ENCODE measurements around the gene ZNF8.

ZNF8 gene

DNA sequence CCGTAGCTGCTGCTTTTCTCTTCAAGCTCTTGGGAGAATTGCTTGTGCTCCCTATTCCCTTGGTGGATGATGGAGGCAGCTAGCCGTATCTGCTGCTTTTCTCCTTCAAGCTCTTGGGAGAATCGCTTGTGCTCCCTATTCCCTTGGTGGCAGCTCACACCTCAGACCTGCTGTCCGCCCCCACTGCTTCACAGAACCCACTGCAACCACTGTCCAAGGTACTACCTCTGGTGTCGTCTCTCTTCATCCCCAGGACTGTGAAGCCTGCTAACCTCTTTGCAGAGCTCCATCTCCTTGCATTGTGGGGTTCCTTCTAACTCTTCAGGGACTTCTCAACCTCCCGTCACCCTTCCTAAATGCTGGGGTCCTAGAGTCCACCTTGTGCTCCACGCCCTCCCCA lies 21.9 kb downstream of the ZNF8 start:
- no peak for DNase-seq

DNA sequence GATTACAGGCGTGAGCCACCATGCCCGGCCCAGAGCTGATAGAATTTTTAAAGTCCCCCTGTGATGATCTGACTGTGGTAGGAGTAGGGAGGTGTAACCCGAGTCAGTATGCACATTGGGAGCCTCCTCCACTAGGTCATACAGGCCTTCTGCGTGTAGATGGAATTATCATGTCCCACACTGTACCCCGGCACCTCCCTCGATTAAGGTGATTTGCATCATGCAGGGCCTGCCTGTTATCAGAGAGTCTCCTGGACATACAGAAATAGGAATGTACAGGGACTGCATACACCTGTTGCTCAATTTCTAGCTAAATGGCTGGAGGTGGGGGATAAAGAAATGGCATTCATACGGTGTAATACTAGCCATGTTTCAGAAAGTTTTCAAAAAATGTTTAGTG lies 25.5 kb downstream of the ZNF8 start:
- no peak for DNase-seq

DNA sequence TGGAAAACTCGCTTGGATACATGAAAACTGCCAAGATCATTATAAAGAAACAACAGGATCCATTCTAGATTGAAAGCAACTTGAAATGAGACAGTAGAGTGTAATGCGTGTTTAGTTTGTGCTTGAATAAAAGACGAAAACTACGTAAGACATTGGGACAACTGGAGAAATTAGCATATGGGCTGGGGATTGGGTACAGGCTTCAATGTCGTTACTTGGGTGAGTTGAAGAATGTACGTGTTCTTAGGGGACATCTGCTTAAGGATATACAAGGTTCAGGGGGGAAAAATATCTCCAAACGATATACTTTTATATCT lies 26.0 kb downstream of the ZNF8 start:
- DNase-seq, result no peak

DNA sequence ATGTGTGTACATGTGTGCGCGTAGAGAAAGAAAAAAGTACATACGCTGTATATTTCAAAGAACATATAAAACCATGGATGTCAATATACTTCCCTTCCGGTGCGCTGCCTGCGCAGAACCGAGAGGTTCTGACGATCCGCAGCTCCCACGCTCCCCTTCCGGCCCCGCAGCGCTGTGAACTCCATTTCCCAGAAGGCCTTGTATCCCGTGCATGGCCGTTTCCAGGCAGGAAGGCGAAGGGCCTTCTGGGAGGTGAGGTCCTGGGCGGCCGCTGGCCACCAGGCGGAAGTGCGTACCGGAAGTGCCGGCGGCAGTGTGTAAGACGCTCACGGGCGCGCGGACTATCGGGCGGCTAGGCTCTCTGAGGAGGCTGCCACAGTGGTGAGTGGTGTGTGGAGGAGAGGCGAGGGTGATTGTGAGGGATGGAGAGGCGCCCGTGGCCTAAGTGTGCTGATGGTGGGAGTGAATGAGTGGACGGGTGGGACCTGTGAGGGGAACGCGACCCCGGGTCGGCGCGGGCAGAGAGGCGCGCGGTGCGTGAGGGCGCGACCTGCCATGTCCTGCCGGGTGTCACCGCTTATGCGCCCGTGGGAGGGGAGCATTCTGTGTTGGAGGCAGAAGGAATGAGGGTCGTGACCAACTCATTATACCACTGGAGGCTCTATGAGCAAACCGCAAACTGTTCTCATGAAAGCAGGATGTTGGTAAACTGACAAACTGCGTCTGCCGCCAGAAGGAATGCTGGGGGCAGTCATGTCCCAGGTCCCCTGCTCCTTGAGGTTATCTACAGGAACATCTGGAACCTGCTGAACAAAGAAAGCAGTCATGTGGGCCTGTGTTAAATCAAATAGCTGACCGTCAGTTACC lies 26.5 kb downstream of the ZNF8 start, which contains the start of gene ERVK3-1:
TSS of gene ERVK3-1 (plus strand) at position 313 of the 867 bp plus-strand sequence. CDS start 6,792 bp downstream, outside the sequence.
- DNase-seq, result peak; percentile 92

DNA sequence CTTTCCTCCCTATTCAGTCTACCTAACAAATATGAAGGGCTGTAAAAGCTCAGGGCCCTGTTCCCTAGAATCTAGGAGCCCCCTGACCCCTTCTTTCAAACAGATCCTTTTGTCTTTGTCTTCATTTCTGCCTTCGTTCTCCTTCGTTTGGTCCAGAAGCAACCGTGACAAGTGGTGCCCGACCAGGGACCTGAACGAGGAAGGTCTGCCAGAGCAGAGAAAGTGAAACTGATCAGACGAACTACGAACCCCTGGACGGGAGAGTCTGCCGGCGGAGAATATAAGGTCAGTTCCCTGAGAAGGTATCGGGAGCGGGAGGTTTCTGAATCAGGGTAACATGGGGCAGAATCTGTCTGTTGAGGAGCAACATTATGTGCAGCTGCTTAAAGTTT lies 27.2 kb downstream of the ZNF8 start:
- no peak for DNase-seq

DNA sequence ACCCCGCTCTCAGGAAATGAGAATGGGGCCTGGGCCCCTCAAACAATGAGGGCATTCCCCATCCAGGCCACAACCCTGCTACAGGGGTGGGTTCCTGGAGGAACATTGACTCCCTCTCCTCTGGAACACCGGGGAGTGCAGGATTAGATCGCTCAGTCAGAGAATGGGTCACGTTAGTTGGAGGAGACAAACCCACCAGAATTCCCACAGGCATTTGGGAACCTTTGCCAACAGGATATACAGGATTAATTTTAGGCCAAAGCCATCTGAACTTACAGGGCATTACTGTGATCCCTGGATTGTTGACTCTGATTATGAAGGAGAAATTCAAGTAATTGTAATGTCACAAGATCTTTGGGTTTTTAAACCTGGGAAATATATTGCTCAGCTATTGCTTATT lies 29.0 kb downstream of the ZNF8 start:
- no peak for DNase-seq

DNA sequence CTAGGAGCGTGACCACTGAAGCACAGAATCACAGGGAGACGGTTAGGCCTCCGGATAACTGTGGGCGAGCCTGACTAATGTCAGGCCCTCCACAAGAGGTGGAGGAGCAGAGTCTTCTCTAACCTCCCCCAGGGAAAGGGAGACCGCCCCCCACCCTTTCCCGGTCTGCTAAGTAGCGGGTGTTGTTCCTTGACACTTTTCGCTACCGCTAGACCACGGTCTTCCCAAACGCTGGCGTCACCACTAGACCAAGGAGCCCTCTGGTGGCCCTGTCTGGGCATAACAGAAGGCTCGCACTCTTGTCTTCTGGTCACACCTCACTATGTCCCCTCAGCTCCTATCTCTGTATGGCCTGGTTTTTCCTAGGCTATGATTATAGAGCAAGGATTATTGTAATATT lies 31.9 kb downstream of the ZNF8 start:
- DNase-seq, result peak; percentile 19

DNA sequence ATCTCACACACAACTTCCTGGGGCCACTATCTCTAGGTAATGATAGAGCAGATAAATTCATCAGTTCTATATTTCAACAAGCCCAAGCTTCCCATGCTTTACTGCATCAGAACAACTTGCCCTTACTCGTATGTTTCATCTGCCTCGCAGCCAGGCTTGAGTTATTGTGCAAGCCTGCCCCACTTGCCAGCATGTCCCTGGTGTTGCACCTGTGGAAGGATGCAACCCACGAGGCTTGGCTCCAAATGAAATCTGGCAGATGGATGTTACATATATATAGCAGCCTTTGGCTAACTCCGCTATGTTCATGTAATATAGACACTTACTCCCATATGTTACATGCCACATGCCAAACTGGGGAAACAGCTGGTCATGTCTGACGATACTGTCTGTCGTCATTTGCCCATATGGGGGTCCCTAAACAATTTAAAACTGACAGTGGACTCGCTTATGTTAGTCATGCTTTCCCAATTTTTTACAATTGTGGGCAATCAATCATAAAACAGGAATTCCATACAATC lies 32.6 kb downstream of the ZNF8 start:
- DNase-seq, result no peak

DNA sequence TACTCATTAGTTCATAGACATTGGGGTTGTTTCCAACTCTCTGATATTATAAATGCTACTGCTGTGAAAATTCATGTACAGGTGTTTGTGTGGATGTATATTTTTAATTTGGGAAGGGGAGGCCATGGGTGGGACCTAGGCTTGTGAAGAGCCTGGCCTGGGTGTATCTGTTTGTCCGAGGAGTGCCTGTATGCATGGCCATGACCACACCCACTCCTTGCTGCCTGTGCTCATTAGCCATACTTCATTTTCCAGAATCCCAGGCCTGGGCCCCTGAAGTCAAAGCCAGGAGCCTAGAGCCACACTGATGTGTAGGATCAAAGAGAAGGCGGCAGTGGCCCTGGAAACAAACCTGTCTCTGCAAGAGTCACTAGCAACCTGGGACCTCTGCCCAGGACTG lies 36.8 kb downstream of the ZNF8 start:
- no peak for DNase-seq

DNA sequence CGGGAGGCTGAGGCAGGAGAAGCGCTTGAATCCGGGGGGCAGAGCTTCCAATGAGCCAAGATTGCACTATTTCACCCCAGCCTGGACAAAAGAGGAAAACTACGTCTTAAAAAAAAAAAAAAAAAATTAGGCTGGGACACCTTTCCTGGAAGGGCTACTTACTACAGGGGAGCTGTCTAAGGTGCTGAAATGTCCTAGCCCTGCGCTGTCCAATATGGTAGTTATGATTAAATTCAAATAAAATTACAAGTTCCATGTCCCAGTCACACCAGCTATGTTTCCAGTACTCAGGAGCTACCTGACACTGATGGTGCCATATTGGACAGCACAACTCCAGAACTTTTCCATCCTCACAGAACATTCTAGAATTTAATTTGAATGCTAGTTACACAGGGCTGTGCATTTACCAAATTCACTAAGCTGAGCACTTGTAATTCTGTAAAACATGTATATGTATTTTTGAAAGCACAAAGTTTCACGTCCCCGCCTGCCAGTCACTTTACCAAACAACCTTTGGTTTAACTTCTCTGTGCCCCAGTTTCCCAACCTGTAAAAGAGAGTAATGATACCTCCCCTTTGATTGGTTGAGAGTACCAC lies 38.8 kb downstream of the ZNF8 start:
- DNase-seq, result no peak

DNA sequence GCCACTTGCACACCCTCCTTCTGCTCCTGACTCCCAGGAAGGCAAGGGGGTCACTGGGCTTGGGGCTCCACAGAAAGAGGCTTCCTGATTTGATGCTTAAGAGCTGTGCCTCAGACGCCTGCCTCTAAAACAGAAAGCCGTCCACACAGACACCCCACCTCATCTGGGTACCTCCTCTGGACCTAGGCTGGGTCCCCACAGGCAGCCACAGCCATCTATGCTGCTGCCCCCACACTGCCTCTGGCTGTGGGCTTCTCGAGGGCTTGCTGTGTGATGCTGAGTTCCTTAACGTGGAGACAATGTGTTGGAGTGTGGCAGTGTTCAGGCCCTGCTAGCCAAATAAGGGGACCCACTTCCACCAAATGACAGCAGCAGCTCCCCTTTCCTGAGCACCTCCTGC lies 39.5 kb downstream of the ZNF8 start:
- DNase-seq, result no peak

DNA sequence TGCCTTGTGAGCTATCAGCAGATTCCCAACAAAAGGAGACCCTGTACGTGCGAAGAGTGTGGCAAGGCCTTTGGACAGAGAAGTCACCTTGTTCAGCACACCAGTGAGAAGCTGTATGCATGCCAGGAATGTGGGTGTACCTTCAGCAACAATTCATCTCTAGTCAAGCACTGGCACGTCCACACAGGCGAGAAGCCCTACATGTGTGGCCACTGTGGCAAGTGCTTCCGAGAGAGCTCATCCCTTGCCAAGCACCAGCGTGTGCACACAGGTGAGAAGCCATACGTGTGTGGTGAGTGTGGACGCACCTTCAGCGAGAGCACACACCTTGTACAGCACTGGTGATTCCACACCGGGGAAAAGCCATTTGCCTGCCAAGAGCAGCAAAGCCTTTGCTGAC lies 40.5 kb downstream of the ZNF8 start:
- no peak for DNase-seq

DNA sequence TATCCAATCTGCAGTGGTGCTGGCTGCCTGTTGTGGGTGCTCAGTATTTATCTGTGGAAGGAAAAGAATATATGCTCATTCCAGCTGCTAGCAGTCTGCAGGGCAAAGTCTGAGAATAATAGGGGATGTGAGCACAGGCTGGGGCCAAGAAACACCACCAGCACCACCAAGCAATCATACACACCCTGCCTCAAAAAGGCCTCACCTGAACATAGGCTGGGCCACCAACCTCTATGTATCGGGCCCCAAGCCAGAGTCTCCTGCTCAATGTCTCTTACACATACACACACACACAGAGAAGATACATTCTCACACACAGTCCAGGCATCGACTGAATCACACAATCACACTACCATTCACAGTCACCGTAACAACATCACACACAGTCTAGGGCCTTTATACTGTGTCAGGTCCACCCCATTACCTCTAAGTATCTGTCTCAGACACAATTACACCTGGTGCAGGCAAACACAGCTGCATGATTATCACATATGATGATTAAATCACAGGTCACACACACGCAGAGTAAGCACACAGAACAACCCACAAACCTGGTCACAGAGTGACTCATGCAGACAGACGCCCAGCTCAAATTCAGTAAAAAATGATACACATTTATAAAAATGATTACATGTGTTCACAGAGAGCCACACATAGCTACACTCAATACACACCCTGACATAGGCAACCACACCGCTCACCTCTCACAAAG lies 46.7 kb downstream of the ZNF8 start:
- no peak for DNase-seq

DNA sequence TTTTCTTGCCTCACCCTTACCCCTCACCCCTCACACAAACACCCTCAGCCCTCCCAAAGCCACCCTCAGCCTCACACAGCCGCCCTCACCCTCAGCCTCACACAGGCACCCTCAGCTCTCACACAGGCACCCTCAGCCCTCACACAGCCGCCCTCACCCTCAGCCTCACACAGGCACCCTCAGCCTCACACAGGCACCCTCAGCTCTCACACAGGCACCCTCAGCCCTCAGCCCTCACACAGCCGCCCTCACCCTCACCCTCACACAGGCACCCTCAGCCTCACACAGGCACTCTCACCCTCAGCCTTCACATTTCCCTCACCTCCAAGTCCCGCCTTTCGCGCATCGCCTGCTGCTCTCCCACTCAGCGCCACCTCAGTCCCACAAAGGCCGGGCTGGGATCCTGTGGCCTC lies 47.8 kb downstream of the ZNF8 start:
- no peak for DNase-seq

DNA sequence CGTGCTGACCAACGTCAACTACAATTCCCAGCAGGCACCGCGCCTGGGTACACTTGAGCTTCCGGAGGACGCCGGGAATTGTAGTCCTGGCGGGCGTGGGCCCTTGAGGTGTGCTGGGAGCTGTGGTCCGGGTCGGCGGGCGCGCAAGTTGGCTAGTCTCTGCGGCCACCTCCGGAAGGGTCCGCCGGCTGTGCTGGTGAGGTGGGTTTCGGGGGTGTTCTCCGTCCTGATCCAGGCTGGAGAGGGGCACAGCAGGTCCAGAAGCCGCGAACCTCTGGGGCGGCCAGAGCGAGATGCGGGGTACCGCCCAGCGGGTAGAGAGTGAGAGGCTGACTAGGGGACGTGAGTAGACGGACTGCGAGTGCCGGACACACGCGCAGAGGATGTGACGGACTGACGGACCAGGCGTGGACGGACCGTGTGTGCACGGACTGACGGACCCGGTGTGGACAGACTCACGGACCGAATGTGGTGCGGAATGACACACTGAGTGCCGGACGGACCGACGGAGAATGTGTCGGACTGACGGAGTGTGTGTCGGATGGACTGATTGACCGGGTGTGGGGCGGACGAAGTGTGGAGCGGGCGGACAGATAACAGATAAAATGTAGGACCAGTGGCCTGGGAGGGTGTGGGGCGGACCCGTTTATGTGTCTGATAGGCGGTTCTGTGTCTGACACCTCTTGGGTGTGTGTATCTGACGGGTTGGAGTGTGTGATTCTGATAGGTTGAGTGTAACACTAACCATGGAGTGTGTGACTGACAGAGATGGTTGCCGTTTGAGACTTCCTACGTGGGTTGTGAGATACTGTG lies 48.4 kb downstream of the ZNF8 start, which contains the start of gene ZSCAN22:
TSS of gene ZSCAN22 (plus strand) at position 81 of the 813 bp plus-strand sequence. CDS start 7,809 bp downstream, outside the sequence.
- DNase-seq, result peak; percentile 91

DNA sequence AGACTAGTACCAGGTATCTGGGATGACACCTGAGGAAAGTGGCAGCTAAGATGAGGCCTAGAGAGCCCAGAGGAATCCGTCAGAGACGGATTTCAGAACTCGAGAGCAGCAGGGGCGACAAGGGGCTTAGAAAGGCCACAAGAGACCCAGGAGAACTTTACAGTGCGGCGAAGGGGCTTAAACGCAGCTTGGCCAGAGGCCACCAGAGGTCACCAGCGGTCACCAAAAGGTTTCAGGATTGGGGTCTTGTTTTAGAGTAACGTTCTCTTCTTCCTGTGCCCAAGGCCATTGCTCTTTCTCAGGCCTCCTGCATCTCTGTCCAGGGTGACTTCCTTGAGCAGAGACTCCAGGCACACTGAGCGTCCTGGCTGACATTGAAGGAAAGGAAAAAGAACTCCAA lies 50.2 kb downstream of the ZNF8 start:
- no peak for DNase-seq

DNA sequence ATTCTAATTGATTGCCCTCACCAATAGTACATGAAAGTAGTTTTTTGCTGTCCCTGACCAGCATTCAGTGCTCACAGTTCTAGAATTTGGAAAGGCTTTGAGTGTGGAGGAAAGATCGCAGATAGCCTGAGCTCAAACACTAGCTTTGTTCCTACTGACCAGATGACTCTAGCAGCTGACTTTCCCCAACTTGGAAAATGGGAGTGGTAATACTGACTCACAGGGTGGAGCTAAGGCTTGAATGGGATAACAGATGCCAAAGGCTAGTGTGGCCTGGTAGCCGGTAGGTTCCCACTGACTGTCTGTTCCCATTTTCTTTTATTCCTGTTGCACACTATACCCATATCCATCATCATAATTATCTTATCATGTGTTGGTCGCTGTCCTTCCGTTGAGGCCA lies 51.7 kb downstream of the ZNF8 start:
- no peak for DNase-seq

DNA sequence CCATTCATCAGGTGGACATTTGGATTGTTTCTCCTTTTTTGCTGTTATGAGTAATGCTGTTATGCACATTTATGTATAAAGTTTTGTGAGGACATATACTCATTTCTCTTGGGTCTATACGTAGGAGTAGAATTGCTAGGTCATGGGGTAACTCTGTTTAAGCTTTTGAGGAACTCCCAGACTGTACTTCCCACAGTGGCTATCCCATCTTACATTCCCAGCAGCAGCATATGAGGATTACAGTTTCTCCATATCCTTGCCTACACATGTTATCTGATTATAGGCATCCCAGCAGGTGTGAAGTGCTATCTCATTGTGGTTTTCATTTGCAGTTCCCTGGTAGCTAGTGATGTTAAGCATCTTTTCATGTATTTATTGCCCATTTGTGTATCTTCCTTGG lies 53.9 kb downstream of the ZNF8 start:
- DNase-seq, result no peak

DNA sequence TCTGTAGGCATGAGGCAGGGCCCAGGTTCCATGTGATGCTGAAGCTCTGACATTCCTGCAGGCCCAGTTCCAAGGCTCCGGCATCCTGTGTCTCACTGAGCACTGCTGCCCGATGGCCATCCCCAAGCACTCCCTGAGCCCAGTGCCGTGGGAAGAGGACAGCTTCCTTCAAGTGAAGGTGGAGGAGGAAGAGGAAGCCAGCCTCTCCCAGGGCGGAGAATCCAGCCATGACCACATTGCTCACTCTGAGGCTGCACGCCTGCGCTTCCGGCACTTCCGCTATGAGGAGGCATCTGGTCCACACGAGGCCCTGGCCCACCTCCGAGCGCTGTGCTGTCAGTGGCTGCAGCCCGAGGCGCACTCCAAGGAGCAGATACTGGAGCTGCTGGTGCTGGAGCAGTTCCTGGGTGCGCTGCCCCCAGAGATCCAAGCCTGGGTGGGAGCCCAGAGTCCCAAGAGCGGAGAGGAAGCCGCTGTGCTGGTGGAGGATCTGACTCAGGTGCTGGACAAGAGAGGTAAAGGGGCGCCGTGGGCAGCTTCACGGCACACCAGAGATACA lies 56.0 kb downstream of the ZNF8 start:
- DNase-seq, result no peak

DNA sequence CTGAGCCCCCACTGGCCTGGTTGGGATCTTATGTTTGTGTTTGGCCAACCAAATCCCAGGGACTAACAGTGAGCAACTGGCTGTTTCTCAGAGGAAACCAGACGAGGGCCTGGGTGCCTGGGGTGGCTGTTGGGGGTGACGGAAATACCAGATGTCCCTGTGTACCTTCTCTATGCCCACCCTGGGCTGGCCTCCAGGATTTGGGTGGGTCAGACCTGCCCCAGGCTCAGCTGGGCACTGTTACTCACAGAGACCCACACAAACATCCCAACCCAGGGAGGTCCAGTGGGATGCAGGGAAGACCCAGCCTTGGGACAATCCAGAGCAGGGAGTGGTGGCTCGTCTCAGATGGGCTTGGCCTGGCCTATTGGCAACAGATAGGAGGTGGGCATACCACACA lies 56.9 kb downstream of the ZNF8 start:
- no peak for DNase-seq

DNA sequence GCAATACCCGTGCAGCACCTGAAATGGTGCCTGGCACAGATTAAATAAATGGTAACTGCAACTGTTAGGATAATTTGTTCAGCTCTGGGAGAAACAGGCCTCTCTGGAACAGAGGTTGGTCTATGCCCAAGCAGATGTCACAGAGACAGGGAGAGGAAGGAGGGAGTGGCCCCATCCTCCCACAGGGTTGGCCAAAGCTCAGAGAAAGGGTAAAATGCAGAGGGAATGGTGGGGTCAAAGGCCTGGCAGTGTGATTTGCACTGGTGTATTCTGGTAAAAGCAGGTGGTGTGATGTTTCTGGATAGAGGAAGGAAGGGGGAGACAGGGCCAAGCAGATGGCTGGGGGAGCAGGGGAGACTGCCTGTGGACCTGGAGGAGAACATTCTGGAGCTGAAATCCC lies 57.5 kb downstream of the ZNF8 start:
- no peak for DNase-seq

DNA sequence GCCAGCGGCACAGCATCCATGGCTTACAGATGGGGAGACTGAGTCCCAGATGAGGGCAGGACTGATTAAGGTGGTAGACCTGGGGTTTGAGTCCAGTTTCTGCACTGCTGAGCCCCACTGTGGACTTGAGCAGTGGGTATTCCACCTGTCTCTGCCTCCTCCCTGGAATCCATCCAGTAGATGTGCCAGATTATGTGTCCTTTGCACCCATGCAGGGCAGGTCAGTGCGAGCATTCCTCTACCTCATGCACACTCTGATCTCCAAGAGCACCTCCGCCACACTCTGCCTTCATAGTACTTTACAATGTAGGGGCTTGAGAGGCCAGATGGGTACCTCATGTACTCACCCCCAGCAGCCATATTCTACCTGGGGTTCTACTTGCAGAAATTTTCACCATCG lies 58.1 kb downstream of the ZNF8 start:
- DNase-seq, result no peak

DNA sequence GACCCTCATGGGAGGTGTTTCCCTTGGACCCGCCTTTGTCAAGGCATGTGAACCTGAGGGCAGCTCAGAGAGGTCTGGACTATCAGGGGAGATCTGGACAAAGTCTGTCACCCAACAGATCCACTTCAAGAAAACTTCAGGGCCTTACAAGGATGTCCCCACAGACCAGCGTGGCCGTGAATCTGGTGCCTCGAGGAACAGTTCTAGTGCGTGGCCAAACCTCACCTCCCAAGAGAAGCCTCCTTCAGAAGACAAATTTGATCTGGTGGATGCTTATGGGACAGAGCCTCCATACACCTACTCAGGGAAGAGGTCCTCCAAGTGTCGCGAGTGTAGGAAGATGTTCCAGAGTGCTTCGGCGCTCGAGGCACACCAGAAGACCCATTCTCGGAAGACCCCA lies 59.6 kb downstream of the ZNF8 start:
- DNase-seq, result no peak
